Activated CD8-positive, alpha-beta memory T cell treated with anti-CD3 and anti-CD28 coated beads, Interleukin-2, amount 50 U/mL, for 24 hours (primary cell): ENCODE results near the gene RNLS.

ENCODE experiments used
- DNase-seq: peaks from one replicate; pipeline ENCODE4 v3.0.0-alpha.2; 2020; ENCODE audit errors: extremely low read depth

The RNLS gene

DNA sequence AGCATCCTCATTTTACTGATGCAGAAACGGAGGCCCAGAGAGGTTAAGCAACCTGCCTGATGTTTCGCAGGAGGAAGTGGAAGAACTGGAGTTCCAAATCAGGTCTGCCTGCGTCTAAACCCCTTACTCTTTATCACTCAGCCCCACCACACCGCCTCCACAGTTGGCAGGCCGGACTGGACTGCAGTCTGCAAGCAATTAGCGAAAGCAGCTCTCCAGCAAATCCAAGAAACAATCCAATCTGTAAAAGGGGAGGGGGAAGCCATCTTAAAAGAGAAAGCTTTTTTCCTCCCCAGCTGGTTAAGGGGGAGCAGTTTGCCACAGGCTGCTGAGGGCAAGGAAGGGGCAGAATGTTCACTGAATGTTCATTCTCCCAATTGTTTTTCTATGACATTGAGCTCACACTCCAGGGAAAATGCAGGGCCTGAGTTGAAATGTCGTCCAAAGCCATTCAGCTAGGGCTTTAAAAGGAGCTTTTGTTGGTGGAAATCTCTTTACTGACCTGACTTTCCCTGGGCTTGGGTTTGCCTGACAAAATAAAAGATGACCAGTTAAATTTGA lies 350.1 kb downstream of the RNLS start:
- DNase-seq: no peak

DNA sequence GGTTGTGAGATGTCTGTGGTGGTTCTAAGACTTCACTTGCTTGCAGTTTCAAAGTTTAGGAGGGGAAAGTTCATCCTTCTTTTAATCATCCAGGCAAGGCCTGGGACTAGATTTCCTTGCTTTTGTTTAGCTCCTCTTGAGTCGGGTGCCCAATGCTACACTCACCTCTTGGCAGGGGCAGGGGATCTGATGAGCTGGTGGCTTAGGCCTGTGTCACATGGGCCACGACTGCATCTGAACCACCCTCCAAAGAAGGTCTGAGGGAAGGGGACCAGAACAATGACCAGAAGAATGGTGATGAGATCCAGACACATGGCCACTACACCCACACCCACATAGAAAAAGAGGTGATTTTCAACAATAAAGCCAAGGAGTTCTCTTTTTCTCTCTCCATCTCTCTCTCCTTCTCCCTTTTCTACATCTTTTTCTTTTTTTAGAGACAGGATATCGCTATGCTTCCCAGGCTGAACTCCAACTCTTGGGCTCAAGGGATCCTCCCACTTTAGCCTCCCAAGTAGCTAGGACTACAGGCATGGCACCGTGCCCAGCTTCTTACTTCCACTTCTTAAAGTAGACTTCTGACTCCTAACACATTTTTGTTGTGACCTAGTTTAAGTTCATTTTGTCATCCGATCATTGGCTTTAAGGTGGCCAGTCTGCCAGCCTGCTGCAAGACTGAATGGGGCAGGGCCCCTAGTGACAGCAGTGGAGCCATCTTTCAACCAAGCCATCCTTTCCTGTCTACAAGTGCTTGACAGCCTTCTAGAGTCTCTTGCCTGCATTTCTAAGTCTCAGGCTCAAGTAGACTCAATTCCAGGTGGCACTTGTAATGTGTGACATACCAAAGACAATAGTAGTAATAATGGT lies 350.9 kb downstream of the RNLS start:
- no peak for DNase-seq

DNA sequence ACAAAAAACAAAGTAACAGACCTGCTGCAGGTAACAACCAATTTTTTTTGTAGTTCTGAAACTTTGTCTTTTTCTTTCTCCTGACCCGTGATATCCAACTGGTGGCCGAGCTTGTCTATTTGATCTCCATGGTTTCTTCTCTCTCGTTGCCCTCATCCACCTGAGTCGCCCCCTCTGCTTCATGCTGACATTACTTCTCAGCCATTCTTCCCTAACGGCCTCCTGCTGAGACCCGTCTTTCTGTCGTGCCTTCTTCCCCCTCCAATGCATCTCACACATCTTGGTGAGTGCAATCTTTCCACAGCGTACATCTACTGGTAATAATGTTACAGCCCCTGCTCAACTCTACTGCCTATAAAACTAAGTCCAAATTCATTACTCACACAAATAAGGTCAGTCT lies 352.9 kb downstream of the RNLS start:
- DNase-seq: no peak

DNA sequence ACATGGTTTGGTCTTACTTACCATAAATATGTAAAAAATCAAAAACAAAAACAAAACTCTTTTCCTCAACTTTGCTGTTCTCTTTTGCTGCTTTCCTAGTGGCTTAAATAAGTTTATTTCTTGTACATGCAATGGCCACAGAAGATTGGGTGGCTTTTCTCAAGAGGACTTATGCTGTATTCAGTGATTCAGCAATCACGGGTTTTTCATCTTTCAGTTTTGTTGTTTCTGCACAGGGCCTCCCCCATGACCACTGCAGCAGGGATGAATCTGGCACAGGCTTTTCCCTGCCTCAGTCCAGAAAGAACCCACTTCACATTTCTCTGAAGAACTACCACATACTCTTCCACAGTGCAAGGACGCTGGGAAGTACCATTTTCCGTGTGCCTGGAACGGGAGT lies 355.0 kb downstream of the RNLS start:
- DNase-seq: no peak

- no peak for DNase-seq
Observed at GRCh38 chr10:88227342-88228018, 355.6 kb downstream of the RNLS start.

DNA sequence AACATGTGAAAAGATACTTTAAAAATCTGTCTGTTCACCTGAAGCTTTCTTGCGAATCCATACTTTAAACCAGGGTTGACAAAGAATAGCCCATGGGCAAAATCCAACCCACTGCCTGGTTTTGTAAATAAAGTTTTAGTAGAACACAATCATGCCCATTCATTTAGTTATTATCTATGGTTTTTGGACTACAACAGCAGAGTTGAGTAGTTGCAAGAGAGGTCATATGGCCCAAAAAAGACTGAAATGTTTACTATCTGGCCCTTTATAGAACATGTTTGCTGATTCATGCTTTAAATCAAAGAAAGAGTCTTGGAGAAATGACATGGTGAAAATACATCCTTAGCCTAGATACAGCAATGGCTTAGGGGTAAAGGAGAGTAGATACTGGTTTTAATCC lies 356.2 kb downstream of the RNLS start:
- DNase-seq: no peak

- DNase-seq: no peak
Observed at GRCh38 chr10:88226071-88226659, 357.0 kb downstream of the RNLS start.
